ENCODE measurements around the gene HHLA2.
"Not testable (repeated sequence)": the region's sequence is repeated elsewhere in the genome, so short reads cannot be mapped to it uniquely, and the experiment has no call there.

The HHLA2 gene

GRCh38 chr3:108338901-108339545, 42.7 kb downstream of the HHLA2 start:
- in situ Hi-C loops (cut with MboI; ENCODE audit: low sequenced_read_pairs): no loop called here

- in situ Hi-C loops (cut with MboI; ENCODE audit: low sequenced_read_pairs): no loop called here
Measured at GRCh38 chr3:108341911-108342310, 45.6 kb downstream of the HHLA2 start.

GRCh38 chr3:108342837-108343486, 46.6 kb downstream of the HHLA2 start:
- in situ Hi-C loops (cut with MboI; ENCODE audit: low sequenced_read_pairs): no loop called here

GRCh38 chr3:108343491-108343890, 47.1 kb downstream of the HHLA2 start:
- in situ Hi-C loops (cut with MboI; ENCODE audit: low sequenced_read_pairs): no loop called here

GRCh38 chr3:108345492-108346205, 49.3 kb downstream of the HHLA2 start:
- in situ Hi-C loops (cut with MboI; ENCODE audit: low sequenced_read_pairs): no loop called here

- in situ Hi-C loops (cut with MboI; ENCODE audit: low sequenced_read_pairs): no loop called here
Measured at GRCh38 chr3:108346301-108347227, 50.2 kb downstream of the HHLA2 start.

- in situ Hi-C loops (cut with MboI; ENCODE audit: low sequenced_read_pairs): no loop called here
Measured at GRCh38 chr3:108352176-108352575, 55.8 kb downstream of the HHLA2 start.

GRCh38 chr3:108354562-108354961, 58.2 kb downstream of the HHLA2 start:
- in situ Hi-C loops (cut with MboI; ENCODE audit: low sequenced_read_pairs): no loop called here

GRCh38 chr3:108357042-108357441, 60.7 kb downstream of the HHLA2 start:
- in situ Hi-C loops (cut with MboI; ENCODE audit: low sequenced_read_pairs): no loop called here

- in situ Hi-C loops (cut with MboI; ENCODE audit: low sequenced_read_pairs): no loop called here
Measured at GRCh38 chr3:108359011-108359410, 62.7 kb downstream of the HHLA2 start.

- in situ Hi-C loops (cut with MboI; ENCODE audit: low sequenced_read_pairs): no loop called here
Measured at GRCh38 chr3:108376026-108376425, 79.7 kb downstream of the HHLA2 start.

- in situ Hi-C loops (cut with MboI; ENCODE audit: low sequenced_read_pairs): no loop called here
Measured at GRCh38 chr3:108377384-108377783, 81.0 kb downstream of the HHLA2 start.

- in situ Hi-C loops (cut with MboI; ENCODE audit: low sequenced_read_pairs): no loop called here
Measured at GRCh38 chr3:108378153-108378951, 82.0 kb downstream of the HHLA2 start.

- in situ Hi-C loops (cut with MboI; ENCODE audit: low sequenced_read_pairs): not testable (repeated sequence)
Measured at GRCh38 chr3:108378952-108379342, 82.6 kb downstream of the HHLA2 start.

GRCh38 chr3:108380128-108380795, 83.9 kb downstream of the HHLA2 start:
- in situ Hi-C loops (cut with MboI; ENCODE audit: low sequenced_read_pairs): no loop called here

GRCh38 chr3:108381529-108382140, 85.3 kb downstream of the HHLA2 start:
- in situ Hi-C loops (cut with MboI; ENCODE audit: low sequenced_read_pairs): no loop called here

- in situ Hi-C loops (cut with MboI; ENCODE audit: low sequenced_read_pairs): no loop called here
Measured at GRCh38 chr3:108383306-108383705, 87.0 kb downstream of the HHLA2 start.

GRCh38 chr3:108387063-108387462, 90.7 kb downstream of the HHLA2 start:
- in situ Hi-C loops (cut with MboI; ENCODE audit: low sequenced_read_pairs): no loop called here

Measured in HL-60/S4 (cell line).